Stimulated activated naive CD4-positive, alpha-beta T cell (primary cell): Measurements from ENCODE around the gene SPATA18.
"Not testable (repeated sequence)": the region's sequence is repeated elsewhere in the genome, so short reads cannot be mapped to it uniquely, and the experiment has no call there.

Source experiments
- DNase-seq, 6 experiments: peaks; one replicate each; lab custom pipeline; 2025; lab: John Stamatoyannopoulos, UW

Gene SPATA18

DNA sequence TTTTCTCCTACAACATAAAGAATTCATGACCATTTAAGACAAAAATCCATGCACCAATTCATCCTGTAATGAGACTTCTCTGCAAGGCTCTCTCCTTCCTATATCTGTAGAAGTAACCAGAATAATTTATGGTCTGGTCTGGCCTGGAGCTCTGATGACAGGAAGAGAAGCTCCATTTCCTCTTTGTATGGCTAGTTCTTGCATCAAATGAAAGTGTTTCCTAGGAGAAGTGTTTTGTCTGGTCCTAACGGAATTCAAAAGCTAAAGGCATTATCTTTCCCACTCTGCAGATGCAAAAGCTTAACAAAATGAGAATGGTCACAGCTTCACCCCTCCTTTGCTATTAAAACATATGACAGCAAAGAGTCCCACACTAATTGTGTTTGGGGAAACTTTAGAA, 55.1 kb downstream of the SPATA18 start:
- DNase-seq: no peak

- no peak for DNase-seq
Observed at GRCh38 chr4:52106660-52107059, 55.6 kb downstream of the SPATA18 start.

DNA sequence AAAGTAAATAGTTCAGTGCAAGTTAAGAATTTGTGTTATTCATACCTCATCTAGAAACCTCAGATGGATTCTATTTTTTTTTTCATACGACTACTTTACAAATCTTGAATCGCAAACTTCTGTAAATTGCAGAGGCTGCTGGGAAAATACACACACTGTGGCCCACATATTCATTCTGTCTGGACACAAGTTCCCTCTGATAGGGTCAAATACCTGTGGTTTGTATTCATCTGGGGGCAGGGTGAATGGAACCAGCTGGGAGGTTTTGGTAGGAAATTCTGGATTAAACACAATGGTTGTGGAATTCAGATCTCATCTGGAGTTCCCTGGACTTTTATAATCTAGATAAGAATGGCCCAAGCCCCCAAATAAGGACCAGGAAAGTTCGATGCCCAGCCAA, 56.2 kb downstream of the SPATA18 start:
- no peak for DNase-seq

- no peak for DNase-seq
Observed at GRCh38 chr4:52107745-52108144, 56.6 kb downstream of the SPATA18 start.

- DNase-seq: no peak
Observed at GRCh38 chr4:52110171-52110570, 59.1 kb downstream of the SPATA18 start.

DNA sequence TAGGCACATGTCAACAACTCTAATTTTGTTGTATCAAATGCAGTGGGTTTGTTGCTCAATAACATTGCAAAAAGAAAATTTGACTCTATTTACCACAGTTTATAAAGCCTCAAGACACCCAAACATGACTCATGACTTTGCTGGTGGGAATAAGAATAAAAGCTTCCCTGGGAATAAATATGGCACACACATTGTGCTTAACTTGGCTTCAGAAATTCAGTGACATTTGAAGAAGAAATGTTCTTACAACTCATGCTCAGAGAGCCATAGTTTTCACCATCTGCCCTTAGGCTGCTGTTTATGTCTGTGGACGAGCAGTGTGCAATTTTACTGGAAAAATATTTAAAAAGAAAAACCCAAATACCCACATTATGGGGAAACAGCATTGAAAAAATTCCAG, 60.9 kb downstream of the SPATA18 start:
- DNase-seq: no peak

- DNase-seq: no peak
Observed at GRCh38 chr4:52112411-52112810, 61.3 kb downstream of the SPATA18 start.

- DNase-seq: no peak
Observed at GRCh38 chr4:52116641-52117040, 65.5 kb downstream of the SPATA18 start.

DNA sequence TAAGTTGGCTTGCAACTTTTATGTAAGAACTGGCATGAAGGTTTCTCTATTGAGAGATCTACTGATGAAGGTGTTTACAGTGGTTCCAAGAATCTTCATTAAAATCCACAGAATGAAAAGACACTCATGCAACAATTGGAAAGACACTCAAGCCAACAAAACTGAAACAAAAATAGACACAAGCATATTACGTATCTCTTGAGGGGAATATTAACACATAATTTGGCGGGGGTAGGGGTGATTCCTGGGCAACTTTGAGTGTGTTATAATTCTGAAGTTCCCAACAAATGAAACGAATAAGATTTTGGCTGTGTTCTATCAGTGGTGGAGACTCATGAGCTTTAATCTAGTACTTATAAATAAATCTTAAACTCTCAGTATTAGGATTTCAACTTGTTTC, 75.1 kb downstream of the SPATA18 start:
- no peak for DNase-seq

DNA sequence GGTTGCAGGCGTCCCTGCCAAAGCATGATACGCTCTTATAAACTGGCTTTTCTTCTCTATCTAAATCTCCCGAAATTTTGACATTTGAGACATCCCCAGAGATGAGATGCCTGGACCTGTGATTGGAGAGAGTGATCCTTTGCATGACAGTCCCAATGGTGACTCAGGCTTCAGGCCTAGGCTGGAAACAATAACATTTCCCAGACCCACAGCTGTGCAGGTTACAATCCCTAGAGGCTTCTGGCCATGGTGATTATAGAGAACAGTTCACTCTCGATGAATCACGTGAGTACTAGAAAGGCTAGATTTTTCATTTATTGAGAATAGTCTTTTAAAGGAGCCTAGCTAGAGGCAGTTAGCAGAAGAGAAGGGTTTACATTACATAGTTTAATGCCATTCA, 75.9 kb downstream of the SPATA18 start:
- no peak for DNase-seq

GRCh38 chr4:52135171-52135570, 84.1 kb downstream of the SPATA18 start:
- DNase-seq: no peak

DNA sequence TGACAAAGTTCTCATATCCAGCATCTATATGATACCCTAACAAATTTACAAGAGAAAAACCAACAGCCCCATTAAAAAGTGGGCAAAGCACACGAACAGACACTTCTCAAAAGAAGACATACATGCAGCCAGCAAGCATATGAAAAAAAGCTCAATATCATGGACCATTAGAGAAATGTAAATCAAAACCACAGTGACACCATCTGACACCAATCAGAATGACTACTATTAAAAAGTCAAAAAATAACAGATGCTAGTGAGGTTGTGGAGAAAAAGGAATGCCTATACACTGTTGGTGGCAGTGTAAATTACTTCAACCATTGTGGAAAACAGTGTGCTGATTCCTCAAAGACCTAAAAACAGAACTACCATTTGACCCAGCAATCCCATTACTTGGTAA, 86.0 kb downstream of the SPATA18 start:
- DNase-seq: not testable (repeated sequence)

- DNase-seq: no peak
Observed at GRCh38 chr4:52142816-52143215, 91.7 kb downstream of the SPATA18 start.

GRCh38 chr4:52143815-52144214, 92.7 kb downstream of the SPATA18 start:
- DNase-seq: no peak

DNA sequence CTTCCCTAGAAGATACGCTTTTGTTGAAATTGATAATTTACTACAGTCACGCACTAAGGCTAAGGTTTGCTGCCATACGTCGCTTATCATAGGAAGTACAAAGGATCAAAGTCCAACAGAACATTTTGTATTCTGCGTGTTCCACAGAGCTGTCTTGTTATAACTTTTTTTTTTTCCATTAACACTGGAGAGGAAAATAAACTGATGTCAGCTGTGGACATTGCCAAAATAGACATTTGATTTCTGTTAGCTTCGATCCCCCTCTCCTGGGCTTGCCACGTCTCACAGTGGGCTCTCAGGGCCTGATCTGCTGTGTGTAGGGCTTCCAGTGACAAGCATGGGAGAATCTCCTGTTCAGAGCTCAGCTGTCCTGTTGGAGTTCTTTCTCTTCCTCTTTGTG, 93.3 kb downstream of the SPATA18 start:
- no peak for DNase-seq
